Peyer's patch (tissue), 4 donors: ENCODE measurements around the gene PYGB. TPM values are rescaled to one million over a fixed set of nuclear protein-coding genes. Genes with fewer than 3 reads are reported as not detected.

Experiments
- DNase-seq, 3 donors: peaks; one replicate each; pipeline ENCODE4 v3.0.0-alpha.2; 2017 to 2019
- H3K27ac ChIP-seq, 4 donors: fragments of 200-600 bp; sonication (generic); one replicate each; pipeline ENCODE4 v1.5.1; 2016 to 2019
- H3K27me3 ChIP-seq, 2 donors: fragments of 200-600 bp; sonication (generic); one replicate each; pipeline ENCODE4 v1.5.1; 2019
- H3K36me3 ChIP-seq, 3 donors: fragments of 200-600 bp; sonication (generic); one replicate each; pipeline ENCODE4 v1.5.1; 2016 to 2019
- H3K4me1 ChIP-seq, 4 donors: fragments of 200-600 bp; sonication (generic); one replicate each; pipeline ENCODE4 v1.5.1; 2016 to 2019
- H3K4me3 ChIP-seq, 4 donors: fragments of 200-600 bp; sonication (generic); 1 replicate in 3 of 4; 2 replicates in 1 of 4; pipeline ENCODE4 v1.5.1; 2016 to 2019; ENCODE audit warnings: mild to moderate bottlenecking in 1 of 4
- H3K9me3 ChIP-seq, 4 donors: fragments of 200-600 bp; sonication (generic); one replicate each; pipeline ENCODE4 v1.5.1; 2016 to 2019; ENCODE audit warnings: mild to moderate bottlenecking in 1 of 4
- POLR2A ChIP-seq, 2 donors: fragments of 450-650 bp; IDR thresholded peaks; one replicate each; pipeline ENCODE4 v1.5.1; 2017; ENCODE audit warnings: antibody characterized with exemption in 2 of 2, mild to moderate bottlenecking in 2 of 2, moderate library complexity in 2 of 2
- total RNA-seq, 4 donors: library from RNA; depleted of rRNA; stranded (reverse); fragments of >200 nt; gene quantifications; one replicate each; pipeline ENCODE4 v1.1.0, GENCODE V29; 2016
- TF ChIP-seq, protein P1 (sequence below), 6 experiments: fragments of 450-650 bp in 4 of 6; fragments of 200-600 bp in 2 of 6; sonication (generic) in 1 of 6; IDR thresholded peaks; one replicate each; pipeline ENCODE4 v1.5.1; 2017 to 2019; ENCODE audit warnings: antibody characterized with exemption in 6 of 6, mild to moderate bottlenecking in 3 of 6, moderate library complexity in 1 of 6

Gene PYGB
- total RNA-seq, 4 donors from 2014 or later = 88.3 to 154 (median 124) TPM

DNA sequence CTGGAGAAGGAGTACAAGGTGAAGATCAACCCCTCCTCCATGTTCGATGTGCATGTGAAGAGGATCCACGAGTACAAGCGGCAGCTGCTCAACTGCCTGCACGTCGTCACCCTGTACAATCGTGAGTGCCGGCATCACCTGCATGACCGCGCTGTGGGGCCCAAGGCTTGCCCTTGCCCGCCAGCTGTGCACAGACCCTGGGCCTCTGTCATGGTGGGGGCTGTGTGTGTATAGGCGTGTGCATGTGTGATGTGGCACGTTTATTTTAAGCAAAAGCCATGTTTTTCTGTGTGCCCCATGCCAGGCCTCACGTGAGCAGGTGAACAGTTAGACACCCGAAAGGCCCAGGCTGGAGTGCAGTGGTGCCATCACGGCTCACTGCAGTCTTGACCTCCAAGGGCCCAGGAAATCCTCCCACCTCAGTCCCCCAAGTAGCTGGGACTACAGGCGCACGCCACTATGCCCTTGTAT is 36.3 kb downstream of the PYGB start:
- no peak overlapping the region for H3K27ac ChIP-seq
- no peaks in the 10 kb centered on the region for H3K9me3 ChIP-seq
- H3K4me1 ChIP-seq = peaks cover 0 to 23% (median 0%) of the 10 kb centered on the region in 4 donors
- TF ChIP-seq, protein P1, sequence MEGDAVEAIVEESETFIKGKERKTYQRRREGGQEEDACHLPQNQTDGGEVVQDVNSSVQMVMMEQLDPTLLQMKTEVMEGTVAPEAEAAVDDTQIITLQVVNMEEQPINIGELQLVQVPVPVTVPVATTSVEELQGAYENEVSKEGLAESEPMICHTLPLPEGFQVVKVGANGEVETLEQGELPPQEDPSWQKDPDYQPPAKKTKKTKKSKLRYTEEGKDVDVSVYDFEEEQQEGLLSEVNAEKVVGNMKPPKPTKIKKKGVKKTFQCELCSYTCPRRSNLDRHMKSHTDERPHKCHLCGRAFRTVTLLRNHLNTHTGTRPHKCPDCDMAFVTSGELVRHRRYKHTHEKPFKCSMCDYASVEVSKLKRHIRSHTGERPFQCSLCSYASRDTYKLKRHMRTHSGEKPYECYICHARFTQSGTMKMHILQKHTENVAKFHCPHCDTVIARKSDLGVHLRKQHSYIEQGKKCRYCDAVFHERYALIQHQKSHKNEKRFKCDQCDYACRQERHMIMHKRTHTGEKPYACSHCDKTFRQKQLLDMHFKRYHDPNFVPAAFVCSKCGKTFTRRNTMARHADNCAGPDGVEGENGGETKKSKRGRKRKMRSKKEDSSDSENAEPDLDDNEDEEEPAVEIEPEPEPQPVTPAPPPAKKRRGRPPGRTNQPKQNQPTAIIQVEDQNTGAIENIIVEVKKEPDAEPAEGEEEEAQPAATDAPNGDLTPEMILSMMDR (IDR thresholded peaks at IDR 0.05) = no peak
- TF ChIP-seq POLR2A (IDR thresholded peaks at IDR 0.05) = no peak
- no peak overlapping the region for H3K4me3 ChIP-seq
- H3K36me3 ChIP-seq = peaks cover 0 to 95% (median 0%) of the 10 kb centered on the region in 3 donors
- DNase-seq = peak in 2 of 3 donors; percentile 35 to 40
- H3K27me3 ChIP-seq = no peaks in the 10 kb centered on the region

DNA sequence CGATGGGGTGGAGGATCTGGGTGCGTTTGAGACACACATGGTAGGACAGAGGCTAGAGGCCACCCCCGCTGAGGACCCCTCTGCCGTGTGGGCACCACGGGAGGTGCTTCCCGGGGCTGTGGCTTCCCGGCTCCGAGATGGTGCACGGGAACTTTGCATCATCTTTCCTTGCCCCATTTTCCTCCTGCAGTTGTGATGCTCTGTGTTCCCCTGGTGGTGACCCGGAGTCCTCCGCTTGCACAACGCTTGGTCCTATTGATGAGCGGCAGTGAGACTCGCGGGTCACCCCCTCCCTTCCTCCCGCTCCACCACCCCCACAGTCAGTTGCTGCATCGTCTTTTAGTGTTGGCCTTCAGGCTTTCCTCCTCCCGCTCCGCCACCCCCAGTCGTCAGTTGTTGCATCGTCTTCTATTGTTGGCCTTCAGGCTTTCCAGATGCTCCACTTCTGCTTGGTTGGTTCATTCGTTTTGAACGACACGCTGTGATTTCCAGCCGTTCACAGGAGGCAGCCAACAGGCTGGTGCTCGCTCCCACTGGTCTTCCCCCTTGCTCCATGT is 37.3 kb downstream of the PYGB start:
- Histone ChIP-seq H3K4me3 (no peak overlapping the region), H3K4me1 (peaks cover 0 to 23% (median 0%) of the 10 kb centered on the region in 4 donors), H3K27ac (no peak overlapping the region), H3K9me3 (no peaks in the 10 kb centered on the region), H3K36me3 (peaks cover 0 to 93% (median 0%) of the 10 kb centered on the region in 3 donors), H3K27me3 (no peaks in the 10 kb centered on the region)
- DNase-seq = peak in 2 of 3 donors; percentile 40 to 42
- TF ChIP-seq POLR2A (IDR thresholded peaks at IDR 0.05) = no peak
- TF ChIP-seq, protein P1 (IDR thresholded peaks at IDR 0.05) = no peak

DNA sequence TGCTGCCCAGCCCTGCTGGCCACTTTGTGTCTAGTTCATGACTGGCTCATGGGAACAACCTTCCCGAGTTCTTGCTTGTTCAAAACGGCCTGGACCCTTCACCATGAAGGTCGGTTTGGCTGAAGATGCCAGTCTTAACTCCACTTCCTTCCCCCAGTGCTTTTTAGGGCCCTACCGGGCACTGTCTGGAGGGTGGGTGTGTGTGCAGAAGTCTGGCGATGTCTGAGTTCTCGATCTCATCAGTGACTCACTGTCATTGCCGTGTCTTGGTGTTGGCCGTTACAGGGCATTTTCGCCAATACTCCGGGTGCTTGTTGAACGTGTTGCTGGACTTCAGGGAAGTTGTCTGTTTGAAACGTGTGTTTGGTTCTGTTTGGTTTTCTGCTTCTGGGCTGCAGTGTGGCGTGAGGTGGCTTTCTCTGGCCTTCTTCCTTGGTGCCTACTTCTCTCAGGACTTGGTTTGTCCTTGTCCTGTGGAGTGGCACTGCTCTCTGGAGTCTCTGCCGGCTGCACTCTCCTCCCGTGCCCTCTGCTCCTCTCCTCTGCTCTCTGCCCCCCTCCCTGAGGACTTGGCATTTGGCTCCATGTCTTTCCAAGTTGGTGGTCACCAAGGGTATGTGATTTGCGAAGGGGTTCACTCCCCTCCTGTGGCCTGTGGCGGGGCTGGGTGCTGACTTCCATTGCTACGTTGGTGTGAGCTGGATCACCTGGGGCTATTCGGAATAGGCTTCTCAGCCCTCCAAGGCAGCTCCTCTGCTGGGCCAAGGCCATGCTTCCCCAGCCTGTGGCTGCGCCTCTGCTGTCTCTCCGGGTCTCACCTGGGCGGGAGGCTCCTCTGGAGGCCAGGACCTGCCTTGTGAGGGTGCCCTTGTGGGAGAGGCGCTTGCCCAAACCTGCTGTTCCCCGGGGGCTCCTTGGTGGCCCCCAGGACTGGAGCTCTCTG is 38.2 kb downstream of the PYGB start:
- peak in 2 of 3 donors; percentile 37 to 42 for DNase-seq

DNA sequence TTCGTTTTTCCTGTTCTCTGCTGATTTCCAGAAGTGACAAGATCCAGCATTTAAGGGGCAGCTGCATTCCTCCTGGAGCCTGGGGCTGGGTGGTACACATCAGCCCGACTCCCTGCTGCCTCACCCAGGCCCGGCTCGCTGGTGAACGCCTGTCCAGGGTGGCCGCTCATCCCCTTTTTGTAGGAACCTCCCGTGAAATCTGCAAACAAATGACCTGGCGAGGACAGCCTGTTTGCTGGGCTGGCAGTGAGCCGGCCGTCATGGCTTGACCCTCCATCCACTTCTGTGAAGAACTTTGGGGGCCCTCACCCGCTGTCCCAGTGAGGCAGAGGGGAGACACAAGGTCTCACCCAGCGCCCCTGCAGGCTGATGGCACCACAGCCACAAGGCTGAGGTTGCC is 39.0 kb downstream of the PYGB start:
- Histone ChIP-seq H3K27me3 (no peaks in the 10 kb centered on the region), H3K4me3 (no peak overlapping the region), H3K36me3 (peaks cover 0 to 93% (median 0%) of the 10 kb centered on the region in 3 donors), H3K4me1 (peaks cover 0 to 11% (median 0%) of the 10 kb centered on the region in 4 donors), H3K27ac (no peak overlapping the region), H3K9me3 (no peaks in the 10 kb centered on the region)
- peak in 2 of 3 donors; percentile 21 to 32 for DNase-seq
- TF ChIP-seq POLR2A (IDR thresholded peaks at IDR 0.05) = no peak
- TF ChIP-seq, protein P1 (IDR thresholded peaks at IDR 0.05) = no peak

More for the DNA sequence above, 38.2 kb downstream of the PYGB start:
- no peak overlapping the region for H3K4me3 ChIP-seq
- no peaks in the 10 kb centered on the region for H3K27me3 ChIP-seq
- H3K27ac ChIP-seq = no peak overlapping the region
- H3K36me3 ChIP-seq = peaks cover 0 to 93% (median 0%) of the 10 kb centered on the region in 3 donors
- peaks cover 0 to 19% (median 0%) of the 10 kb centered on the region in 4 donors for H3K4me1 ChIP-seq
- no peaks in the 10 kb centered on the region for H3K9me3 ChIP-seq
- TF ChIP-seq, protein P1 (IDR thresholded peaks at IDR 0.05) = no peak
- TF ChIP-seq POLR2A (IDR thresholded peaks at IDR 0.05) = no peak

DNA sequence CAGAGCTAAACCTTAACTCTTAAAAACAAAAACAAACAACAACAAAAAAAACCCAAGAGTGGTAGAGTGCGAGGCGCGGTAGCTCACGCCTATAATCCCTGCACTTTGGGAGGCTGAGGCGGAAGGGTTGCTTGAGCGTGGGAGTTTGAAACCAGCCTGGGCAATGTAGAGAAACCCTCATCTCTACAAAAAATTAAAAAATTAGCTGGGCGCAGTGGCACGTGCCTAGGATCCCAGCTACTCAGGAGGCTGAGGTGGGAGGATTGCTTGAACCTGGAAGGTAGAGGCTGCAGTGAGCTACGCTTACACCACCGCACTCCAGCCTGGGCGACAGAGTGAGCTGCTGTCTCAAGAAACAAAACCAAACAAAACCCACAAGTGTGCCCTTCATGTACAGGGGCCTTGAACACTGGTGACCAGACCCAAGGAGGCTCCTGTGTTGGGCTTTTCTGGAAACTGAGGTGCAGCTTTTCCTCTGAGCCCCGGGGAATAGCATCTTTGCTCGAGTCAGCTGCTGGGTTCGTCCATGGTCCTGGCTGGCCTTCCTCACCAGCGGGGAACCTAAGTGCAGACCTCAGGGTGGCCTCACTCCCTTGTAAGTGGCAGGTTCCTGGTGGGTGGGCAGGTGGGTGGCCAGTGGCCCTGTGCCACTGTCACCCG is 39.9 kb downstream of the PYGB start:
- Histone ChIP-seq H3K9me3 (no peaks in the 10 kb centered on the region), H3K36me3 (peaks cover 0 to 95% (median 0%) of the 10 kb centered on the region in 3 donors), H3K27me3 (no peaks in the 10 kb centered on the region), H3K4me1 (peaks cover 0 to 2% (median 0%) of the 10 kb centered on the region in 4 donors), H3K4me3 (no peak overlapping the region), H3K27ac (no peak overlapping the region)
- TF ChIP-seq, protein P1 (IDR thresholded peaks at IDR 0.05) = no peak
- TF ChIP-seq POLR2A (IDR thresholded peaks at IDR 0.05) = no peak
- peak in 1 of 3 donors; percentile 32 for DNase-seq
